MV-4-11 (cell line): Measurements from ENCODE around the gene OR4N5.
A peak's percentile ranks its signal among the peaks of the same experiment; 100 is the strongest.
"Not testable (repeated sequence)": the region's sequence is repeated elsewhere in the genome, so short reads cannot be mapped to it uniquely, and the experiment has no call there.

Source experiments
- DNase-seq: peaks from one replicate; lab custom pipeline; 2025; lab: John Stamatoyannopoulos, UW

OR4N5 gene, protein sequence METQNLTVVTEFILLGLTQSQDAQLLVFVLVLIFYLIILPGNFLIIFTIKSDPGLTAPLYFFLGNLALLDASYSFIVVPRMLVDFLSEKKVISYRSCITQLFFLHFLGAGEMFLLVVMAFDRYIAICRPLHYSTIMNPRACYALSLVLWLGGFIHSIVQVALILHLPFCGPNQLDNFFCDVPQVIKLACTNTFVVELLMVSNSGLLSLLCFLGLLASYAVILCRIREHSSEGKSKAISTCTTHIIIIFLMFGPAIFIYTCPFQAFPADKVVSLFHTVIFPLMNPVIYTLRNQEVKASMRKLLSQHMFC

DNA sequence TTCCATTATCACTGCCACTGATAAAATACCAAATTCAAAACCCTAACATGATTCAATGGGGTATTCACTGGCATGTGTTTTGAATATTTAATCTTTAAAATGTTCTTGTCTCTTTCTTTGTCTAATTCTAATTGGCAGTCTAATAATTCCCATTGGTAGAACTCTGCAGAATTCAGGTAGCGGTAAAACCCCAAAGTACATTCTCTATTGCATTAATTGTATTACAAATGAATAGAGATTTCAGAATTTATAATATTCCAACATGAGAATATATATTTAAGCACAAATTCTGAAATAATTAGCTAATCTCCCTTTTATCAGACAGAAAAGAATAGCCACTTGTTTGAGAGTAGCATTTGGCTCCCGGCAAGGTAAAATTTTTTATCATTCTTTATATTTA is at the start of gene OR4N5:
TSS of gene OR4N5 (plus strand) at position 301 of the 400 bp plus-strand sequence. CDS start 4,916 bp downstream, outside the sequence.
- no peak for DNase-seq

DNA sequence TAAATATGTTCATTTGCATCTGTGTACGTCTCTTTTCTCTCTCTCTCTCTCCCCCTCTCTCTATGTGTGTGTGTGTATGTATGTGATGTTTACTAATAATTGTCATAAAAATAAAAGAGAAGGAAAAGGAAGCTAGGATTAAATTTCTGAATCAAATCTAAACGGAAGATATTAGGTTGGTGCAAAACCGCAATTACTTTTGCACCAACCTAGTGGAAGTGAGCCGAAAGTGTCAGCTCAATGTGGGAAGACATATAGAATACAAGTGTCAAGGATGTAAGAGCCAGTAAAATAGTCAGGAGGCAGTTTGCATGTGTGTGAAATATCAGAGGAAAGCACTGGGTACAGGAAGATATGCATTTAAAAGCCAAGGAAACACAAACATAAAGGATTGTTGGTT is 46.6 kb upstream of the OR4N5 start:
- DNase-seq: no peak

DNA sequence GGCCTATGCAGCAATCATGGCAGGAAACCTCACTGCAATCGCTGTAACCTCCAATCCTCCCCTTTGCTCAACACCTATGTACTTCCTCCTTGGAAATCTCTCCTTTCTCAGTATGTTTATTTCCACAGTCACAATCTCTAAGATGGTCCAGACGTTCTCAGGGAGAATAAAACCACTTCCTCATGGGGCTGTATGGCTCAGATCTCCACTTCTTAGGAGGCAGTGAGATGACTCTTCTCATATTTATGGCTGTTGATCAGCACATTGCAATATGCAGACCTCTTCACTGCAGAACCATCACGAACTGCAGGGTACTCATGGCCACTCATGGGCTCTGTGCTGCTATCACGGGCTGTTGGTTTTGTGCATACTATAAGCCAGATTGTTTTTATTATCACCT is 45.2 kb upstream of the OR4N5 start:
- DNase-seq: peak; percentile 69

DNA sequence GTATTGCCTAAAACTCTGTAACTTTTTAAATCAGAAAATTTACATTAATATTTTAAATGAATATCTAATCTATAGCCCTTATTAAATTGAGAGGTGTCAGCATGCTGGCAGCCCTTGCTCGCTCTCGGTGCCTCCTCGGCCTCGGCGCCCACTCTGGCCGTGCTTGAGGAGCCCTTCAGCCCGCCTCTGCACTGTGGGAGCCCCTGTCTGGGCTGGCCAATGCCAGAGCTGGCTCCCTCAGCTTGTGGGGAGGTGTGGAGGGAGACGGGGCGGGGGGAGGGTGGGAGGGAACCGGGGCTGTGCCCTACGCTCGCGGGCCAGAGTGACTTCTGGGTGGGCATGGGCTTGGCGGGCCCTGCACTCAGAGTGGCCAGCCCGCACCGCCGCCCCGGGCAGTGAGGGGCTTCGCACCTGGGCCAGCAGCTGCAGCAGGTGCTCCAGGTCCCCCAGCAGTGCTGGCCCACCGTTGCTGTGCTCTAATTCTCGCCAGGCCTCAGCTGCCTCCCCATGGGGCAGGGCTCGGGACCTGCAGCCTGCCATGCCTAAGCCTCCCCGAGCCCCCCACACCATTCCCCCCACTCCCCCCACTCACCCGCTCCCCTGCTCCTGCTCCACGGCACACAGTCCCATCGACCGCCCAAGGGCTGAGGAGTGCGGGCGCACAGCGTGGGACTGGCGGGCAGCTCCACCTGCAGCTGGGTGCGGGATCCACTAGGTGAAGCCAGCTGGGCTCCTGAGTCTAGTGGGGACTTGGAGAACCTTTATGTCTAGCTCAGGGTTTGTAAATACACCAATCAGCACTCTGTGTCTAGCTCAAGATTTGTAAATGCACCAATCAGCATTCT is 39.5 kb upstream of the OR4N5 start:
- DNase-seq: not testable (repeated sequence)

DNA sequence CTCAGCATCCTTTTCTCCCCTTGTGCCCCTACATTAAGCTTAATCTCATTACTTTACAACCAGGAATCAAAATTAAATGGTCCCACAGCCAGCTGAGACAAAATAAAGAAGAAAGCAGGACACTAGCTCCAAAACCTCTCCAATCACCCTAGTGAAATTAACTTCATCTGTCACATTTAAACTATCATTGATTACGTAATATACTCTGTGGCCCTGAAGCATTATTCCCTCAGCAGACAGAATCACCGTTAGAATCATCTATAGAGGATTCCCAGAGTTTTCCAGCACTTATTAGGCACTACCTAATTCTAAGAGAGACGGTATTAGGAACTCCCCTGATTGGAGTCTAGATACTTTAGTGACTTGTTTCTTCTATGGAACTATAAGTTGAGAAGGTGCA is 28.2 kb upstream of the OR4N5 start, which contains the start of gene OR4K17:
TSS of gene OR4K17 (plus strand) at position 302 of the 400 bp plus-strand sequence. CDS start 6,761 bp downstream, outside the sequence.
- no peak for DNase-seq

DNA sequence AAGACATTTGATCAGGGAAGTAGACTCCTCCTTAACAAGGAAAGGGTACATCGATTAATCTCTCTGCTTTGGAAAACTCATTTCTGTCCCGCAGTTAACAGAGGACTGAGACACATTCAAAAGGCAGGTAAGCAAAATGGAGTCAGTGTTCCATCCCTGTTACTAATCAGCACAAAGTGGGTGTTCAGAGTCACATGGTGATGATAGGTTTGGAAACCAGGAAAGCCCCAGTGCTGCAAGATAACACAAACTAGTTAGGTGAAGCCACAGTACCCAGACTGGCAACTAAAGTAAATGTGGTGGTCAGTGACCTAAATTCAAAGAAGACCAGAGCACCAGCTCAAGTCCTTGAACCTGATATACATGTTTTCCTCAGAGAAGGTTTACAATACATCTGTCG is 26.3 kb upstream of the OR4N5 start:
- no peak for DNase-seq

DNA sequence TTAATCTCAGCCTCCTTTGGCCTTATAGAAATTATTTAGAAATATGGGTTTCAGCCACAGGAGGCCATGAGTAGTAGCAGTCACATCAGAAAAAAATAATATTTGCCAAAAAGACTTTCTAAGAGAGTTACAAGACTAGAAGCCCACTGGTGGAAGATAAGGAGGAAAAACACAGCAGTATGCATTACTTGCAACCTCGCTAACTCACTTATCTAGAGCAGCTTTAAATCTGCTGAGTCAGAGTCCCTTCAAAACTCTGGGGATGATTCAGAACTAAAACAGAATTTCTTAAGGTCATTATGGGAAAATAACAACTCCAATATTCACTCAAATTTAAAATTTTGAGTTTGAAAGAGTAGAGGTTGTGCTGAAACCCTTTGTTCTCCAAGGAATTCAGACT is 21.9 kb upstream of the OR4N5 start:
- DNase-seq: no peak

DNA sequence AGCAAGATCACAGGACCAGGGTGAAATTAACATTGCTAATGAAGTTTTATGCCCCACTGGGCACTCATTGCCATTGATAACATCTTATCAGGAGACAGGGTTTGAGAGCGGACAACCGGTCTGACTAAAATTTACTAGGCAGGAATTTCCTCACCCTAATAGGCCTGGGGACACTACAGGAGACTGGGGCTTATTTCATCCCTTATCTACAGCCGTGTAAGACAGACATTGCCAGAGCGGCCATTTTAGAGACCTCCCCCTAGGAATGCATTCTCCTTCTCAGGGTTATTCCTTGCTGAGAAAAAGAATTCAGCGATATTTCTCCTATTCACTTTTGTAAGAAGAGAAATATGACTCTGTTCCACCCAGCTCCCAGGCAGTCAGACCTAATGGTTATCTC is 19.8 kb upstream of the OR4N5 start:
- DNase-seq: no peak

DNA sequence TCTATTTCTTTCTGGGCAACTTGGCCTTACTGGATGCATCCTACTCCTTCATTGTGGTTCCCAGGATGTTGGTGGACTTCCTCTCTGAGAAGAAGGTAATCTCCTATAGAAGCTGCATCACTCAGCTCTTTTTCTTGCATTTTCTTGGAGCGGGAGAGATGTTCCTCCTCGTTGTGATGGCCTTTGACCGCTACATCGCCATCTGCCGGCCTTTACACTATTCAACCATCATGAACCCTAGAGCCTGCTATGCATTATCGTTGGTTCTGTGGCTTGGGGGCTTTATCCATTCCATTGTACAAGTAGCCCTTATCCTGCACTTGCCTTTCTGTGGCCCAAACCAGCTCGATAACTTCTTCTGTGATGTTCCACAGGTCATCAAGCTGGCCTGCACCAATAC is 5.3 kb downstream of the OR4N5 start:
- no peak for DNase-seq

DNA sequence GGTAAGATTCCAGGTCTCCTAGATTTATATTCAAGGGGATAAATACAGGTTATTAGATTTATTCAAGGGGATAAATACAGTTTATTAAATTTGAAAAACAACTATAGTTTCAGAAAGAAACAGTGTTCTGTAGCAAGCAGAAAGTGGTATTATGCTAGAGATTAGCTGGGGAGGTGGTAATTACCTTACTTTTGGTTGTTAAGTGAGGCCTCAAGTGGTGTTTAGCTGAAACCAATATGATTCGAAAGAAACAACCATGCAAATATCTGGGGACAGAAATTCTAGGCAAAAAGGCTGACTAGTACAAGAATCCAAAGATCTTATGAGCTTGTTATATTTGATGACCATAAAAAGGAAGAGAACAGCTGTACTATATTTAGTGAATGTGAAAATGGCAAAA is 6.2 kb downstream of the OR4N5 start:
- no peak for DNase-seq

DNA sequence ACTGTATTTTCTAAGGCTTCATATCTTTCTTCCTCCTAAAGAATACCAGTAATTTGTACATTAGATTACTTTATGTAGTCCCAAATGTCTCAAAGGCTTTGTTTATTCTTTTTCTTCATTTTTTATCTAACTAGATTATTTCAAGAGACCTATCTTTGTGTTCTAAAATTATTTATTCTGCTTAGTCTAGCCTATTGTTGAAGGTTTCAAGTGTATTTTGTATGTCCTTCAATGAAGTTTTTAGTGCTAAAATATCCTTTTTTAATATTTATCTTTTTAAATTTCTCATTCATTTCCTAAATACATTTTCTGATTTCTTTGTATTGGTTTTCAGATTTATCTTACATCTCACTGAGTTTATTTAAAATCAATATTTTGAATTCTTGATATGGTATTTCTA is 25.8 kb downstream of the OR4N5 start:
- no peak for DNase-seq

DNA sequence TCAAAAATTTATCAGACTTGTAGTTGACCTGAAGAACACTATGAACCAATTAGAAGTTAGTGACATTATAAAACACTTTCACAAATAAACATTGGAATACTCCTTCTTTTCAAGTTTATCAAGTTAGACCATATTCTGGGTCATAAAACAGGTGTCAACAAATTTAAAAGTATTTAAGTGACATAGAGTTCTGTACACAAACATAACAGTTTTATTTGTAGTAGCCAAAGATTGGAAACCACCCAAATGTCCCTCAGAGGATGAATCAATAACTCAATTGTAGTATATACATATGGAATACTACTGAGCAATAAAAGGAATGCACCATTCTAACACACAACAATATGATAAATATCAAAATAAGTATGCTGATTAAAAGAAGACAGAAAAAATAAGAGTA is 28.5 kb downstream of the OR4N5 start:
- DNase-seq: no peak

DNA sequence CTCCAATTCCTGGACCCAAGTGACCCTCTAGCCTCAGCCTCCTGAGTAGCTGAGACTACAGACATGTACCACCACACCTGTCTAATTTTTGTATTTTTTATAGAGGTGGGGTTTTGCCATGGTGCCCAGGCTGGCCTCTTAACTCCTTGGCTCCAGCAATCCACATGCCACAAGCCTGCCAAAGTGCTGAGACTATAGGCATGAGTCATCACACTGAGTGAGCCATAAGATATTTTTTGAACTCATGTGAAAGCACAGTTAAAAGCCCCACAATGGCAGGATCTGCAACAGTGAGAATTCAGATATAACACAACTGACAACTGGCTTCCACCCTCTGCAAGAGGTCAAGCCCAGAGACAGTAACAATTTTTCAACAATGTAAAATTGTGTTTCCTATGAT is 31.2 kb downstream of the OR4N5 start:
- peak; percentile 45 for DNase-seq

DNA sequence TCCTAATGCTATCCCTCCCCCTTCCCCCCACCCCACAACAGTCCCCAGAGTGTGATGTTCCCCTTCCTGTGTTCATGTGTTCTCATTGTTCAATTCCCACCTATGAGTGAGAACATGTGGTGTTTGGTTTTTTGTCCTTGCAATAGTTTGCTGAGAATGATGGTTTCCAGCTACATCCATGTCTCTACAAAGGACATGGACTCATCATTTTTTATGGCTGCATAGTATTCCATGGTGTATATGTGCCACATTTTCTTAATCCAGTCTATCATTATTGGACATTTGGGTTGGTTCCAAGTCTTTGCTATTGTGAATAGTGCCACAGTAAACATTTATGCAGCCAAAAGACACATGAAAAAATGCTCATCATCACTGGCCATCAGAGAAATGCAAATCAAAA is 35.6 kb downstream of the OR4N5 start:
- not testable (repeated sequence) for DNase-seq

DNA sequence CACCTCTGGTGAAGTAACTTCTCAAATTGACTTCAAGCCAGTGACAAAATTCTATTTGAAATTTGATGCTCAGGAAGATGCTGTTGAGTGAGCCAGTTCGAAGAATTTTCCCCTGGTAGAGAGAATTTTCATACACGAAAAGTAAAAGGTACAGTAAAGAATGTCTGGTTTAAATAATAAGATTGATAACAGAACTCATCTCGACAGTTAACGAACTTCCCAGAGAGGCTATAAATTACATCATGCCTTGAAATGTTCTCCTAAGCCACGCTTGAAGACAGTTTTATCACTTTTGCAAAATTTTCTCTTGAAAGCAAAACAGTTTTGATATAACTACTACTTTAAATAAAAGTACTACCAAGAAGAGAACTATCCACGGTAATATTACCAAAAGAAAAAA is 37.7 kb downstream of the OR4N5 start:
- DNase-seq: no peak

DNA sequence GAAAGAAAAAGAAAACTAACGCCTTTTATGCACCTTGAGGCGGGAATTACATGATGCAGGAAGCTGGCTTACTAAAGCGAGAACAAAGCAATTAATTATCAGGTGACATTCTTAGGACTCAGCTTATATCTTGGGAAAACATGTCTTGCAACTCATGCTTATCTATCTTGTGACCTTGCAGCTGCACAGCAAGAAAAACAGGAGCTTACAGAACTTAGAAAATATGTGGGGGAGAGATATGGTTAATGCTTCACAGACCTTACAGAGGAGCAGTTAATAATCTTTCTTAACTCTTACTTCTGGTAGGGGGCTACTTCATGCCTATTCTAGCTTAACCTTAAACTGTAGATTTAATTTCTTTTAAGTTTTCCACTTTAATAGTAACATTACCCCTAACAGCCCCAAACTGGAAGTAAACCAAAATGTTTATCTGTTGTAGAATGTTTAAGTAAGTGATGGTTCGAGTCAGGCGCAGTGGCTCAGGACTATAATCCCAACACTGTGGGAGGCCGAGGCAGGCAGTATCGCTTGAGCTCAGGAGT is 38.9 kb downstream of the OR4N5 start:
- no peak for DNase-seq

DNA sequence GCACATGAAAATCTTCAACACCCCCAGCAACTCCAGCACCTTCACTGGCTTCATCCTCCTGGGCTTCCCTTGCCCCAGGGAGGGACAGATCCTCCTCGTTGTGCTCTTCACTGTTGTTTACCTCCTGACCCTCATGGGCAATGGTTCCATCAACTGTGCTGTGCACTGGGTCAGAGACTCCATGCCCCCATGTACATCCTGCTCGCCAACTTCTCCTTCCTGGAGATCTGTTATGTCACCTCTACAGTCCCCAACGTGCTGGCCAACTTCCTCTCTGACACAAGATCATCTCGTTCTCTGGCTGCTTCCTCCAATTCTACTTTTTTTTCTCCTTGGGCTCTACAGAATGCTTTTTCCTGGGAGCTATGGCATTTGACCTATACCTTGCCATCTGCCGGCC is 40.6 kb downstream of the OR4N5 start:
- peak; percentile 88 for DNase-seq

DNA sequence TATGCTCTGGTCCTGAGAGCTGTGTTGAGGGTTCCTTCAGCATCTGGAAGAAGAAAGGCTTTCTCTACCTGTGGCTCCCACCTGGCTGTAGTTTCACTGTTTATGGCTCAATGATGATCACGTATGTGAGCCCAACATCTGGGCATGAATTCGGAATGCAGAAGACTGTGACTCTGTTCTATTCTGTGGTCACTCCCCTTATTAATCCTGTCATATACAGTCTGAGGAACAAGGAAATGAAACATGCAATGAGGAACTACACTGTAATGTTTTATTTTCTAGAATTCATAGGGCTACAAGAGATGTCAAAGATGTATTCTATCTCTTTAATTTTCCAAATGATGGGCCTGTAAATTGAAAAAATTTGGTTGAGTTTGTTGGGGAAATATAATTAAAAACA is 41.3 kb downstream of the OR4N5 start:
- DNase-seq: peak; percentile 88

DNA sequence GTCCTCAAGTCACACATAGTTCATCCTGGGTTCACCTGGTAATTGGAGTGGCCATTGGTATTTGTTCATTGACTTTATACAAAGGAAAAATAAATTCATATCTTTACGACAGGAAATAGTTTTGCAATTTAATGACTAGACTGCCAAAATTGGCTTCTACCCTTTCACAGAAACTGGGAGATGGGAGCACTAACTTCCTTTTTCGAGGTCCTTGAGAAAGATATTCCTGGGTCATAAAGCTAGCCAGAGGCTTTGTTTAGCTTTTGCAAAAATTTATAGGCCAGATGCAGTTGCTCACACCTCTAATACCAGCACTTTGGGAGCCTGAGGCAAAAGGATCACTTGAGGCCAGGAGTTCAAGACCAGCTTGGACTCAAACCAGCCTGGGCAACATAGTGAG is 41.9 kb downstream of the OR4N5 start:
- DNase-seq: peak; percentile 89

DNA sequence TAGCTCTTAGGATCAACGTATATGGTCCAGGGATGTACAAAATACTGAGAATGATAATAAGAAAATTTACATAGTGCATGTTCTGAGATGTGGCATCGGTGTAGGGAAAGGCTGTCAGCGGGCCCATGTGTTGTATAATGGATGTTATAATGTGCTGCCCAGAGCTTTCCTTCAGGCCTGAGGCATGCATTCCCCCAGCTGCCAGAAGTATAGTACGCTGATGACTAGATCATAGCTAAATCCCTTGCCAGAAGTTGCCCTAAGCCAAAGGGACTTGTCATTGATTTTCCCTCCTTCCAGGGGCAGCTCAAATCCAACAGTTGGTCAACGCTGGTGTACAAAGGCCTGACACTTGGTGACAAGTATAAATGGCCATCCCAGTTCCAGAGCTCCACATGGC is 45.6 kb downstream of the OR4N5 start:
- DNase-seq: peak; percentile 75

DNA sequence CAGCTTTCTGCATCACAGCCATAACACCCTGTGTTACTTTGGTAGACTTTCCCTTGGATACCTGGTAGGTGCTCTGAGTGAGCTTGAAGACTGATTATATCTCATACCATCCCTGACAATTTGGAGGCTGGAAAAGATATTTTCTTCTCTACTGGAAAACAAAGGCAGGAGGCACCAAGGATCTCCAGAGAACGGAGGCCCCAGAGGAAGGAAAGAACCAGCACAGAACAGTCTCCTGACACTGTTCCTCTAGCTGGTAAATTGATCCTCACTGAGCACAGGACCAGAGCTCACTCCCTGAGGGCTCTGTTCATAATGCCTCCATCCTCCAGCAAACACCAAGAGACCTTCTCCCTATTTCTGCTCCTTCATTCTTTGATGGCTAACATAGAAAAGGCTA is 52.0 kb downstream of the OR4N5 start, which contains the start of gene OR11G2:
TSS of gene OR11G2 (plus strand) at position 301 of the 400 bp plus-strand sequence. CDS start 6,542 bp downstream, outside the sequence.
- no peak for DNase-seq

DNA sequence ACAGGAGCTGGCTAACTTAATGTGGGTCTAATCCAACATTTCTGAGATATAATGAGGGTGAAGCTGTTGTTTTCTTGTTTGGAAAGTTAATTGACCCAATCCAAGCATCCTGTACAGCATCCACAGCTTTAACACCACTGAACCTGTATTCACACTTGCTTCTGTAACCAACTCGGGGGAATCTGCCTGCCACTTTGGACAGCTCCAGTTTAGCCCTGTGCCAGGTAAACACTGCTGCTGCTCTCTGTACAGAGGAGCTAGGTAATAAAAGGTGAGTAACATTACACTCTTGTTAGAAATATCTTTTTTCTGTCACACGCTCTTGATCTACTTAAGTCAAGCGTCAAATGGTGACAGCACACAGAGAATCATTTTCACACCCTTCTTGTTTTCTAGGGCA is 52.8 kb downstream of the OR4N5 start:
- no peak for DNase-seq

DNA sequence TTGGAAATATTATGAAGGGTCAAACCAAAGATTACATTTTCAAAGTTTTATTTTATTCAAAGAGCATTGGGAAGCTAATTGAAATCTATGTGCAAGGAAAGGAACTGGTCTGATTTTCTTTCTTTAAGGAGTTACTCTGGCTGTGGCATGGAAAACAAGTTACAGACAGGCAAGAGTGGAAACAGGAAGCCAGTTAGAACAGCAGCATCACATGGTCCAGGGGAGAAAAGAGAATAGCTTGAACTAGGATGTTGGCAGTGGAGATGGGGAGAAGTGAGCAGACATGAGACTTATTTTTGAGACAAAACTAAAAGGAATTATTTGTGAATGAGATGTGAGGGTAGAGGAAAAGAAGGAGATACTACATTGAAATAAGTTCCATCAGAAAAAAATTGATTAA is 55.5 kb downstream of the OR4N5 start:
- no peak for DNase-seq
